ENCODE data around the gene SLC46A3.

SLC46A3 gene

GRCh38 chr13:28678809-28679208 is 40.0 kb downstream of the SLC46A3 start:
- DNase-seq = no peak

DNA sequence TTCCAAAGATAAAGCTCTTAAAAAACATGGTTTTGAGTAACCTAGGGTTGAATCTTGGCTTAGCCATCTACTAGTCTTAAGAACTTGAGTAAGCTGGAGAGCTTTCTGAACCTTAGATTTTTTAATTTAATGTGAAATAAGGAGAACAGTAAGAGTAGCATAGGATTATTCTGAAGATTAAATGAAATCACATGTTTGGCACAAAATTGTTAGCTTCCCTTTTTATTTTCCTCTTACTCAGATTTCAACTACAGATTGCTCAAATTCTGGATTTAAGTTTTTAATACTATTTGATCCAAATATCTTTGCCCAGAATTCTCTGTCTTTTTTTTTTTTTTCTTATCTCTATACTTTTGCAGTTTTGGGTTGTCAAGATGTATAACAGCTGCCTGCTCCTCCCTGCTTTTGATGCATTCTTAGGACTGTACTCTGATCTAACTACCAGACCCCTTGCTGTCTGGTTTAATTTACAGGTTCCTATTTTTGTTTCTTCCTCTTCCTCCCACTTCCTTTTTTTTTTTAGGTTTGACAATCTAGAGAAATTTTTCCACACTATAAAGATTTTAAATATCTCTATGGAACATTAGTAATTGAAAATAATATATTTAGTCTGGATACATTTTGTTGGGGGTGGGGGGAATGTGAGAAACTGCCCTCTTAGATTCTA is 47.5 kb downstream of the SLC46A3 start:
- DNase-seq = no peak

GRCh38 chr13:28666897-28667488 is 51.8 kb downstream of the SLC46A3 start:
- DNase-seq = no peak

DNA sequence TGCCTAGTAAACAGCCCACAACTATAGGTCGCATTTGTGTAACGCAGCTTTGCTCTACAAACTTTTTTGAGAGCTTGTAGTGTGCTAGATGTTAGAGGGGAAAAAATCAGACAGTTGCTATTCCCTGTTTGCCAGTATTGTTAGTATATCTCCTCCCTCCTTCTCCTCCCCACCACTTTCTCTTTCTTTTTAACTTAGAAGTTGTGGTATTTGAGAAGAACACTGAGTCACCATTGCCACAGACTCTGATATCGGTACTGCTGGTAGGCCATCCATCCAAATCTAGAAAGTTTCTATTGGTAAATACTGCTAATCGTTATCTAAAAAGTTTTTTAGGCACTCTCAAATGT is 59.2 kb downstream of the SLC46A3 start:
- DNase-seq = no peak

- DNase-seq = peak; percentile 55
Measured at GRCh38 chr13:28658796-28659620, 59.8 kb downstream of the SLC46A3 start, which contains the start of gene POMP. Gene POMP (plus strand): TSS chr13:28659130. CDS start chr13:28659185, 55 bp downstream.

DNA sequence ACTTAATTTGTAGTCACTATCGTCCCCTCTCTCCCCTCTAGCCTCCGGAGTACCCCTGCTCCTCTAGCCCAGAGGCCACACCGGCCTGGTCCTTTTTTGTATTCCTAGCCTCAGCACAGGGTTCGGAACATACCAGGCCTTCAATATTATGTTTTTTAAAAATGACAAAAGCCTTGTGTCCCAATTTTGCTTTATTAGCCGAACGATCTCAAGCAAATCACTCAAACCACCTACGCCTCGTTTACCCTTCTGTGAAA is 60.3 kb downstream of the SLC46A3 start:
- DNase-seq = no peak

- DNase-seq = no peak
Measured at GRCh38 chr13:28657784-28658538, 60.8 kb downstream of the SLC46A3 start.

DNA sequence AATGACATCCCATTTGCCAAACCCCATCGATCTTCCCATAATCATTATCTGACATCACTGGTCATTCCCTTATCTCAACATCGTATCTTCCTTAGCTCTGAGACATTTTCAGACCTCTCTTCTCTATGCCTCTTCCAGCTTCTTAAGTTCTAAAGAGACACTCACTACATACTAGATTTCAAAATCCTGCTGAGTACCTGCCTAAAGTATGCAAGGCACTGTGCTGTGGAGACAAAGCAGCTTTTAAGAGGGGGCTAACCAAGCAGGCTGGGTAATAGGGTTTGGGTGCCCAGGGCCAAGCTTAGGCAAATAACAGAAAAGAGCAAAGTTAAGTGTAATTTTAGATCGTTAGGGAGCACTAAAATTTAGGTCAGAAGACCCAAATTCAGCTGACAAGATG is 63.2 kb downstream of the SLC46A3 start:
- DNase-seq = no peak

DNA sequence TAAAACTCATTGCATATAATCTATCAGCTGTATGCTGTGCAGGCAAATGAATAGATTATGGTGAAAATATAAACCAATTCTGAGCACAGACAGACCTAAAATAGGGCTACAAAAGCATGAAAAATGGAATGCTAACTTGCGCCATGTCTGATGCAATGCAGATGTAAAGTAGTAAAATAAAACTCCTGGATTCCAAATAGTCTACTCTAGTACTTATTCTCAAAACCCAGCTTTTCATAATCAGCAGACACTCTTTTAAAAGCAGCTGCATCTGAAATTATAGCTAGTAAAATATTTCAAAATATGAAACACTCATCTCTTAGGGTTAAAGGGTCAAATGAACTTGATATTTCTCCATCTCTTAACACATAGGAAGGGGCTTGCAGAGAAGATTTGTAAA is 64.5 kb downstream of the SLC46A3 start:
- DNase-seq = no peak

- DNase-seq = no peak
Measured at GRCh38 chr13:28653111-28653510, 65.7 kb downstream of the SLC46A3 start.

- DNase-seq = no peak
Measured at GRCh38 chr13:28651810-28652401, 66.9 kb downstream of the SLC46A3 start.

GRCh38 chr13:28650284-28650683 is 68.5 kb downstream of the SLC46A3 start:
- DNase-seq = no peak

All from NCI-H1694 treated with DMSO at 0.1 percent for 48 hours (cell line).